HepG2 (cell line): Measurements from ENCODE around the gene TNKS1BP1. TPM values are rescaled to one million over a fixed set of nuclear protein-coding genes. Genes with fewer than 3 reads are reported as not detected.

ENCODE experiments used
- ATAC-seq: fragments of 200-7000 bp; cut with Tn5 transposase; 3 replicates; pipeline ENCODE4 v1.9.1; 2020; ENCODE audit warnings: mild to moderate bottlenecking, moderate library complexity
- BruUV-seq: library from RNA; stranded (reverse); fragments of 400-500 nt; replicated peaks from 2 replicates; lab custom pipeline; 2021; lab: Mats Ljungman, UMichigan
- CTCF ChIA-PET: fragments of 300-600 bp; formaldehyde crosslinking; extraction: SDS; loops from one replicate; lab custom pipeline; 2021; ENCODE audit warnings: low total read pairs, inconsistent platforms, low intra/inter-chr PET ratio; lab: Yijun Ruan, JAX
- POLR2A ChIA-PET: fragments of 350-600 bp; sonication (Branson Sonifier 250); formaldehyde crosslinking; loops from one replicate; lab custom pipeline; 2020; ENCODE audit warnings: antibody characterized with exemption, inconsistent platforms; lab: Yijun Ruan, JAX
- DNase-seq: peaks from one replicate; pipeline ENCODE4 v3.0.0-alpha.2; 2015; ENCODE audit warnings: low spot score
- FAIRE-seq: peaks from 3 replicates; lab custom pipeline; 2011; peaks lifted over from hg19 to GRCh38; lab: Jason Lieb, UNC
- H2AFZ ChIP-seq: one replicate; pipeline ENCODE4 v1.6.1; 2011; ENCODE audit warnings: low read length, inconsistent platforms
- H3K27ac ChIP-seq: fragments of 300-600 bp; 3 replicates; pipeline ENCODE4 v1.8.0; 2011; ENCODE audit warnings: mixed run types, mild to moderate bottlenecking, mixed read lengths, low read length, inconsistent platforms; ENCODE audit not compliant: insufficient read depth; ENCODE audit errors: extremely low read length
- H3K27me3 ChIP-seq, 2 experiments: fragments of 200-600 bp in 1 of 2; 2 replicates in 1 of 2; 3 replicates in 1 of 2; pipeline versions ENCODE4 v1.6.0 to v1.8.0; 2011; ENCODE audit warnings: low read length in 2 of 2, mild to moderate bottlenecking in 2 of 2, moderate library complexity in 2 of 2, inconsistent platforms in 1 of 2; ENCODE audit not compliant: insufficient read depth in 2 of 2, control insufficient read depth in 1 of 2
- H3K36me3 ChIP-seq, 2 experiments: fragments of 200-600 bp in 1 of 2; replicated peaks in 1 of 2; 2 replicates in 1 of 2; 3 replicates in 1 of 2; pipeline versions ENCODE4 v1.5.1 to v1.8.0; 2011; ENCODE audit warnings: low read length in 2 of 2, inconsistent platforms in 1 of 2; ENCODE audit not compliant: insufficient read depth in 2 of 2, control insufficient read depth in 1 of 2
- H3K4me1 ChIP-seq: 2 replicates; pipeline ENCODE4 v1.5.1; 2012; ENCODE audit warnings: low read length, inconsistent platforms; ENCODE audit not compliant: insufficient read depth
- H3K4me2 ChIP-seq: 2 replicates; pipeline ENCODE4 v1.6.0; 2011; ENCODE audit warnings: low read depth, low read length, inconsistent platforms
- H3K4me3 ChIP-seq, 3 experiments: fragments of 200-600 bp in 1 of 3; sonication (generic), shearing (Covaris generic) in 1 of 3; replicated peaks in 1 of 3; 2 replicates each; pipeline ENCODE4 v1.5.1; 2011 to 2016; ENCODE audit warnings: low read length in 3 of 3, inconsistent platforms in 2 of 3, low read depth in 2 of 3, mild to moderate bottlenecking in 2 of 3, control low read depth in 1 of 3, mixed read lengths in 1 of 3; ENCODE audit not compliant: insufficient read depth in 1 of 3
- H3K79me2 ChIP-seq: one replicate; pipeline ENCODE4 v1.6.1; 2011; ENCODE audit warnings: low read length, inconsistent platforms; ENCODE audit not compliant: insufficient read depth
- H3K9ac ChIP-seq: 2 replicates; pipeline ENCODE4 v1.6.0; 2011; ENCODE audit warnings: mild to moderate bottlenecking, low read depth, low read length, inconsistent platforms; ENCODE audit not compliant: insufficient read depth
- H3K9me3 ChIP-seq: 2 replicates; pipeline ENCODE4 v1.5.1; 2012; ENCODE audit warnings: mild to moderate bottlenecking, low read length
- H4K20me1 ChIP-seq: 2 replicates; pipeline ENCODE4 v1.6.0; 2011; ENCODE audit warnings: inconsistent platforms, mild to moderate bottlenecking, low read length, moderate library complexity; ENCODE audit not compliant: insufficient read depth
- CEBPG ChIP-seq: IDR thresholded peaks from 2 replicates; pipeline ENCODE4 v1.6.1; 2016
- GATAD2A ChIP-seq: IDR thresholded peaks from 2 replicates; pipeline ENCODE4 v1.6.1; 2016
- JARID2 ChIP-seq: sonication (generic); formaldehyde crosslinking; IDR thresholded peaks from 2 replicates; pipeline ENCODE4 v1.8.1; 2023; ENCODE audit warnings: missing genetic modification reagents, inconsistent platforms; ENCODE audit not compliant: insufficient replicate concordance
- RELA ChIP-seq: sonication (generic); formaldehyde crosslinking; IDR thresholded peaks from 2 replicates; pipeline ENCODE4 v1.4.0; 2020; ENCODE audit warnings: missing genetic modification reagents
- ZFX ChIP-seq: sonication (generic); formaldehyde crosslinking; IDR thresholded peaks from 2 replicates; pipeline ENCODE4 v1.4.0; 2020; ENCODE audit warnings: mild to moderate bottlenecking, low read depth, missing genetic modification reagents, moderate library complexity
- ZNF256 ChIP-seq: sonication (generic); formaldehyde crosslinking; conservative IDR thresholded peaks from 2 replicates; pipeline ENCODE4 v1.4.0; 2020; ENCODE audit warnings: missing genetic modification reagents
- ZNF768 ChIP-seq: sonication (generic); formaldehyde crosslinking; IDR thresholded peaks from 2 replicates; pipeline ENCODE4 v1.4.0; 2020; ENCODE audit warnings: missing genetic modification reagents
- ZNF777 ChIP-seq: sonication (generic); formaldehyde crosslinking; IDR thresholded peaks from 2 replicates; pipeline ENCODE4 v1.4.0; 2020; ENCODE audit warnings: missing genetic modification reagents
- WGBS: methylation state at CpG from one replicate; pipeline ENCODE4 v1.1.6; 2017; ENCODE audit warnings: low lambda C conversion rate; 5-methylcytosine and 5-hydroxymethylcytosine counted together
- in situ Hi-C: cut with HindIII; loops from 2 replicates; pipeline ENCODE4 v1.10.0; 2017; ENCODE audit warnings: low pct_unique_long_range_greater_than_20kb; ENCODE audit not compliant: extremely low pct_ligation_motif_present
- intact Hi-C: fragments of 100-400 bp; cut with micrococcal nuclease; formaldehyde crosslinking; loops from one replicate; pipeline ENCODE4 v1.10.0; 2022; ENCODE audit not compliant: unreplicated experiment
- polyA plus RNA-seq, 8 experiments: library from polyadenylated mRNA; depleted of rRNA in 3 of 8; stranded (reverse) in 7 of 8; unstranded in 1 of 8; fragments of >200 nt; fragmentation: Illumina TruSeq in 4 of 8; extraction: Trizol in 4 of 8; gene quantifications; 2 replicates each; pipeline versions ENCODE4 v1.2.1 to v1.2.3, GENCODE V29; 2011 to 2016; ENCODE audit warnings: low read depth in 4 of 8, missing spikeins in 1 of 8, mixed read lengths in 1 of 8; ENCODE audit not compliant: insufficient read depth in 1 of 8
- total RNA-seq, 5 experiments: library from RNA; depleted of rRNA; stranded (reverse); fragments of >200 nt; fragmentation: Illumina TruSeq; extraction: Trizol; gene quantifications; 2 replicates each; pipeline ENCODE4 v1.2.3, GENCODE V29; 2016; ENCODE audit warnings: low read depth in 1 of 5
- TF ChIP-seq, protein P1 (sequence below): IDR thresholded peaks from 2 replicates; pipeline ENCODE4 v1.4.0; 2020; ENCODE audit warnings: mild to moderate bottlenecking, missing genetic modification reagents
- TF ChIP-seq, protein P2 (sequence below): sonication (generic); formaldehyde crosslinking; IDR thresholded peaks from 2 replicates; pipeline ENCODE4 v1.5.0; 2020; ENCODE audit warnings: mild to moderate bottlenecking, missing genetic modification reagents, borderline replicate concordance
- TF ChIP-seq, protein P3 (sequence below): sonication (generic); formaldehyde crosslinking; IDR thresholded peaks from 2 replicates; pipeline ENCODE4 v1.5.1; 2020; ENCODE audit warnings: missing genetic modification reagents, mild to moderate bottlenecking, borderline replicate concordance
- TF ChIP-seq, protein P4 (sequence below): sonication (generic); formaldehyde crosslinking; IDR thresholded peaks from 2 replicates; pipeline ENCODE4 v1.5.0; 2020; ENCODE audit warnings: missing genetic modification reagents

Gene TNKS1BP1
- total and polyA plus RNA-seq, 2 of the 13 experiments (the other 11 are each of a cell fraction or from before 2014, with no cell fraction given): 13.7 to 15.0 TPM

DNA sequence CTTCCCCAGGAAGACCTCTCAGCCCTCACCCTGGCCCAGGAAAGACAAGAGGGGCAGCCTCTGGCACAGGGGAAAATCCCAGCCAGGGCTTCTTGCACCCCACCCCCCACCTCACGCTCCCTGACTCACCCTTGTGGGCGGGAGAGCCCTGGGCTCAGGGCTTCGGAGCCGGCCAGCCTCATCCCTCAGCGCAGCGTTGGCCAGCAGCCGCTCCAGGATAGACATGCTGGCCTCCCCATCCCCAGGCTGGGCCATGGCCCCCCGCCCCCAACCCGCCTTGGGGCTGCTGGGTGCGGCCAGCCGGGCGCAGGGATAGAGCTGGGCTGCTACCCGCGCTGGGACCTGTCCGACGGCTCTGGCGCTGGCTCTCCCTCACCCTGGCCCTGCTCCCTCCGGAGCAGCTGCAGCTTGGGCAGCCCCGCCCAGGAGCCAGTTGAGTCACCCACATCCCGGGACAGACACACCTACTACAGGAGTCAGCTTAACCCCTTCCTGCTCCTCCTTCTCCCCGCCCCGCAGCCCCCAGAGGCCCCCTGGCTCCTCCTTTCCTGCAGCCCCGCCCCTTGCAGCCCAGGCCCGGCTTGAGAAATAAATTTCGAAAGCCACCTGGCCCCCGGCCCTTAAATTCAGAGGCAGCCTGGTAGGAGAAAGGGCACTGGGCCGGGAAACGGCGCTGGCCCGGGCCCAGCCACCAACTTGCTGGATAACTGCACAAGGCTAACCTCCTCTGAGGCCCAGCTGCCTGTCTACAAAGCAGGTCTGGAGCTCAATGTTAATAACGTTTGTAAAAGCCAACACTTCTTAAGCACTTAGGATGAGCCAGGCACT lies 13.4 kb downstream of the TNKS1BP1 start:
- no peak overlapping the region for H2AFZ ChIP-seq
- BruUV-seq: no TSS peak
- H3K9ac ChIP-seq: peak overlapping the region; percentile 56
- H3K4me2 ChIP-seq: peak overlapping the region; percentile 84
- H3K4me3 ChIP-seq: peak overlapping the region; percentile 45 to 73 (median 57); a peak in 5 of 6 replicates
- DNase-seq (peak; percentile 84), ATAC-seq (peak; percentile 90), FAIRE-seq (peak; percentile 62)
- peaks cover 71% of the 10 kb centered on the region for H3K4me1 ChIP-seq
- intact Hi-C loops: loop anchor here (1.0 kb wide), 1 partner anchor 14 kb away; no protein-coding TSS in a partner anchor
- H3K9me3 ChIP-seq: no peaks in the 10 kb centered on the region
- H3K79me2 ChIP-seq: no peaks in the 10 kb centered on the region
- ChIA-PET CTCF (no interaction called here), POLR2A (interaction anchor here (0.5 to 3.1 kb wide), 5 partner anchors 11 to 42 kb away, joined by 3 to 38 read pairs (median 4); partner anchors contain the start of genes SSRP1 and TNKS1BP1)
- in situ Hi-C loops: no loop called here
- peaks cover 15 to 22% of the 10 kb centered on the region in 2 experiments; a peak in 4 of 5 replicates for H3K36me3 ChIP-seq
- peak overlapping the region; percentile 48 for H3K27ac ChIP-seq
- 1% methylated on average over 13 of the region's 31 CpGs for WGBS
- H3K27me3 ChIP-seq: no peaks in the 10 kb centered on the region
- no peaks in the 10 kb centered on the region for H4K20me1 ChIP-seq
- TF ChIP-seq GATAD2A: peak; percentile 28; the same call in 1 of the 2 replicates
- TF ChIP-seq, protein P1, sequence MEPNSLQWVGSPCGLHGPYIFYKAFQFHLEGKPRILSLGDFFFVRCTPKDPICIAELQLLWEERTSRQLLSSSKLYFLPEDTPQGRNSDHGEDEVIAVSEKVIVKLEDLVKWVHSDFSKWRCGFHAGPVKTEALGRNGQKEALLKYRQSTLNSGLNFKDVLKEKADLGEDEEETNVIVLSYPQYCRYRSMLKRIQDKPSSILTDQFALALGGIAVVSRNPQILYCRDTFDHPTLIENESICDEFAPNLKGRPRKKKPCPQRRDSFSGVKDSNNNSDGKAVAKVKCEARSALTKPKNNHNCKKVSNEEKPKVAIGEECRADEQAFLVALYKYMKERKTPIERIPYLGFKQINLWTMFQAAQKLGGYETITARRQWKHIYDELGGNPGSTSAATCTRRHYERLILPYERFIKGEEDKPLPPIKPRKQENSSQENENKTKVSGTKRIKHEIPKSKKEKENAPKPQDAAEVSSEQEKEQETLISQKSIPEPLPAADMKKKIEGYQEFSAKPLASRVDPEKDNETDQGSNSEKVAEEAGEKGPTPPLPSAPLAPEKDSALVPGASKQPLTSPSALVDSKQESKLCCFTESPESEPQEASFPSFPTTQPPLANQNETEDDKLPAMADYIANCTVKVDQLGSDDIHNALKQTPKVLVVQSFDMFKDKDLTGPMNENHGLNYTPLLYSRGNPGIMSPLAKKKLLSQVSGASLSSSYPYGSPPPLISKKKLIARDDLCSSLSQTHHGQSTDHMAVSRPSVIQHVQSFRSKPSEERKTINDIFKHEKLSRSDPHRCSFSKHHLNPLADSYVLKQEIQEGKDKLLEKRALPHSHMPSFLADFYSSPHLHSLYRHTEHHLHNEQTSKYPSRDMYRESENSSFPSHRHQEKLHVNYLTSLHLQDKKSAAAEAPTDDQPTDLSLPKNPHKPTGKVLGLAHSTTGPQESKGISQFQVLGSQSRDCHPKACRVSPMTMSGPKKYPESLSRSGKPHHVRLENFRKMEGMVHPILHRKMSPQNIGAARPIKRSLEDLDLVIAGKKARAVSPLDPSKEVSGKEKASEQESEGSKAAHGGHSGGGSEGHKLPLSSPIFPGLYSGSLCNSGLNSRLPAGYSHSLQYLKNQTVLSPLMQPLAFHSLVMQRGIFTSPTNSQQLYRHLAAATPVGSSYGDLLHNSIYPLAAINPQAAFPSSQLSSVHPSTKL (CRISPR knock-in tag): peak; percentile 11; the same call in 1 of the 2 replicates
- TF ChIP-seq, protein P2, sequence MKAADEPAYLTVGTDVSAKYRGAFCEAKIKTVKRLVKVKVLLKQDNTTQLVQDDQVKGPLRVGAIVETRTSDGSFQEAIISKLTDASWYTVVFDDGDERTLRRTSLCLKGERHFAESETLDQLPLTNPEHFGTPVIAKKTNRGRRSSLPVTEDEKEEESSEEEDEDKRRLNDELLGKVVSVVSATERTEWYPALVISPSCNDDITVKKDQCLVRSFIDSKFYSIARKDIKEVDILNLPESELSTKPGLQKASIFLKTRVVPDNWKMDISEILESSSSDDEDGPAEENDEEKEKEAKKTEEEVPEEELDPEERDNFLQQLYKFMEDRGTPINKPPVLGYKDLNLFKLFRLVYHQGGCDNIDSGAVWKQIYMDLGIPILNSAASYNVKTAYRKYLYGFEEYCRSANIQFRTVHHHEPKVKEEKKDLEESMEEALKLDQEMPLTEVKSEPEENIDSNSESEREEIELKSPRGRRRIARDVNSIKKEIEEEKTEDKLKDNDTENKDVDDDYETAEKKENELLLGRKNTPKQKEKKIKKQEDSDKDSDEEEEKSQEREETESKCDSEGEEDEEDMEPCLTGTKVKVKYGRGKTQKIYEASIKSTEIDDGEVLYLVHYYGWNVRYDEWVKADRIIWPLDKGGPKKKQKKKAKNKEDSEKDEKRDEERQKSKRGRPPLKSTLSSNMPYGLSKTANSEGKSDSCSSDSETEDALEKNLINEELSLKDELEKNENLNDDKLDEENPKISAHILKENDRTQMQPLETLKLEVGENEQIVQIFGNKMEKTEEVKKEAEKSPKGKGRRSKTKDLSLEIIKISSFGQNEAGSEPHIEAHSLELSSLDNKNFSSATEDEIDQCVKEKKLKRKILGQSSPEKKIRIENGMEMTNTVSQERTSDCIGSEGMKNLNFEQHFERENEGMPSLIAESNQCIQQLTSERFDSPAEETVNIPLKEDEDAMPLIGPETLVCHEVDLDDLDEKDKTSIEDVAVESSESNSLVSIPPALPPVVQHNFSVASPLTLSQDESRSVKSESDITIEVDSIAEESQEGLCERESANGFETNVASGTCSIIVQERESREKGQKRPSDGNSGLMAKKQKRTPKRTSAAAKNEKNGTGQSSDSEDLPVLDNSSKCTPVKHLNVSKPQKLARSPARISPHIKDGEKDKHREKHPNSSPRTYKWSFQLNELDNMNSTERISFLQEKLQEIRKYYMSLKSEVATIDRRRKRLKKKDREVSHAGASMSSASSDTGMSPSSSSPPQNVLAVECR (CRISPR knock-in tag): peak; percentile 12; the same call in 1 of the 2 replicates
- TF ChIP-seq ZNF777 (CRISPR knock-in tag): peak; percentile 73
- TF ChIP-seq ZNF768 (CRISPR knock-in tag): 0 out of 2 replicates have a peak, but pooled peaks have one; percentile 31
- TF ChIP-seq, protein P3, sequence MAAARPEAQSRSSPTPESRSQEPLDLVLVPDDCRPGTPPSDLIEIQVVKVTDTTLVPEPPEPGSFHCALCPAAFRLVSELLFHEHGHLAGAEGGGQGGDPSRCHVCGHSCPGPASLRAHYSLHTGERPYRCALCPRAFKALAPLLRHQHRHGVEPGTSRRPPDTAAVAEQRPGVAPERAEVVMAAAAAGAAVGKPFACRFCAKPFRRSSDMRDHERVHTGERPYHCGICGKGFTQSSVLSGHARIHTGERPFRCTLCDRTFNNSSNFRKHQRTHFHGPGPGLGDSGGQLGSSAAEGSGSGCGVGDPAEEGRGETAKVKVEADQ (CRISPR knock-in tag): 0 out of 2 replicates have a peak, but pooled peaks have one; percentile 24
- TF ChIP-seq ZFX (CRISPR knock-in tag): 0 out of 2 replicates have a peak, but pooled peaks have one; percentile 27
- TF ChIP-seq, protein P4, sequence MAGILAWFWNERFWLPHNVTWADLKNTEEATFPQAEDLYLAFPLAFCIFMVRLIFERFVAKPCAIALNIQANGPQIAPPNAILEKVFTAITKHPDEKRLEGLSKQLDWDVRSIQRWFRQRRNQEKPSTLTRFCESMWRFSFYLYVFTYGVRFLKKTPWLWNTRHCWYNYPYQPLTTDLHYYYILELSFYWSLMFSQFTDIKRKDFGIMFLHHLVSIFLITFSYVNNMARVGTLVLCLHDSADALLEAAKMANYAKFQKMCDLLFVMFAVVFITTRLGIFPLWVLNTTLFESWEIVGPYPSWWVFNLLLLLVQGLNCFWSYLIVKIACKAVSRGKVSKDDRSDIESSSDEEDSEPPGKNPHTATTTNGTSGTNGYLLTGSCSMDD: no peak
- no peak for TF ChIP-seq JARID2
- peak; percentile 4; the same call in 1 of the 2 replicates for TF ChIP-seq CEBPG (CRISPR knock-in tag)
- TF ChIP-seq ZNF256: no peak
- TF ChIP-seq RELA (CRISPR knock-in tag): 0 out of 2 replicates have a peak, but pooled peaks have one; percentile 35
